BJ (cell line): ENCODE measurements around the gene ANKHD1. TPM values are rescaled to one million over a fixed set of nuclear protein-coding genes. Genes with fewer than 3 reads are reported as not detected.

Source experiments
- CTCF ChIA-PET: fragments of 350-600 bp; formaldehyde crosslinking; extraction: SDS; loops from one replicate; lab custom pipeline; 2021; ENCODE audit warnings: antibody characterized with exemption, inconsistent platforms; lab: Yijun Ruan, JAX
- POLR2A ChIA-PET: fragments of 300-600 bp; sonication (Branson Sonifier 250); formaldehyde crosslinking; extraction: SDS; loops from one replicate; lab custom pipeline; 2021; ENCODE audit warnings: antibody characterized with exemption; lab: Charles Lee
- DNase-seq: peaks from one replicate; pipeline ENCODE4 v3.0.0-alpha.2; 2011; ENCODE audit warnings: low read depth
- H3K27me3 ChIP-seq: 2 replicates; pipeline ENCODE4 v1.6.0; 2011; ENCODE audit warnings: low read length; ENCODE audit not compliant: control insufficient read depth, insufficient read depth
- H3K36me3 ChIP-seq: 2 replicates; pipeline ENCODE4 v1.5.1; 2011; ENCODE audit warnings: low read length; ENCODE audit not compliant: control insufficient read depth, insufficient read depth
- H3K4me3 ChIP-seq: 2 replicates; pipeline ENCODE4 v1.5.1; 2011; ENCODE audit warnings: low read depth, mild to moderate bottlenecking, control low read depth, low read length
- polyA plus RNA-seq: library from polyadenylated mRNA; depleted of rRNA; stranded (reverse); fragments of >200 nt; gene quantifications from 2 replicates; pipeline ENCODE4 v1.2.3, GENCODE V29; 2011
- TF ChIP-seq, protein P1 (sequence below): IDR thresholded peaks from 2 replicates; pipeline ENCODE4 v1.5.1; 2011; ENCODE audit warnings: low read depth, mild to moderate bottlenecking, control low read depth, inconsistent platforms, low read length, moderate library complexity; ENCODE audit not compliant: insufficient read depth

The ANKHD1 gene
- polyA plus RNA-seq, 1 experiment, result 28.0 TPM

DNA sequence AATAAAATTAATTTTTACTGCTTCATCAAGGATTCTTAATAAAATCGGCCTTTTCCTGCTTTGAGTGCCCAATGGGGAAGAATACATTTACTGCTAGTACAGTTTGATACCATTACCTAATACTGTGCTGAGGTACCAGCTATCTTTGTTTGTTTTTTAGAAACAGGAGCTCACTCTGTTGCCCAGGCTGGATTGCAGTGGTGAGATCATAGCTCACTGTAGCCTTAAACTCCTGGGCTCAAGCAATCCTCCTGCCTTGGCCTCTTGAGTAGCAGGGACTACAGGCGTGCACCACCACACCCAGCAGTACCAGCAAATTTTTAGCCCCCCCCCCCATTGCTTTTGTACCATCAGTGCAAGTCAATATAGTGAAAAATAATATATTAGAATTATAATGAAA is 13.6 kb upstream of the ANKHD1 start:
- ChIA-PET POLR2A (no interaction called here), CTCF (interaction anchor here (1.2 to 4.5 kb wide), 2 partner anchors 15 to 25 kb away, joined by 3 to 26 read pairs; no protein-coding TSS in a partner anchor)
- Histone ChIP-seq H3K27me3 (0 out of 2 replicates have a peak, but pooled peaks cover 1% of the 10 kb centered on the region), H3K4me3 (no peak overlapping the region), H3K36me3 (no peaks in the 10 kb centered on the region)
- DNase-seq, result no peak
- TF ChIP-seq, protein P1, sequence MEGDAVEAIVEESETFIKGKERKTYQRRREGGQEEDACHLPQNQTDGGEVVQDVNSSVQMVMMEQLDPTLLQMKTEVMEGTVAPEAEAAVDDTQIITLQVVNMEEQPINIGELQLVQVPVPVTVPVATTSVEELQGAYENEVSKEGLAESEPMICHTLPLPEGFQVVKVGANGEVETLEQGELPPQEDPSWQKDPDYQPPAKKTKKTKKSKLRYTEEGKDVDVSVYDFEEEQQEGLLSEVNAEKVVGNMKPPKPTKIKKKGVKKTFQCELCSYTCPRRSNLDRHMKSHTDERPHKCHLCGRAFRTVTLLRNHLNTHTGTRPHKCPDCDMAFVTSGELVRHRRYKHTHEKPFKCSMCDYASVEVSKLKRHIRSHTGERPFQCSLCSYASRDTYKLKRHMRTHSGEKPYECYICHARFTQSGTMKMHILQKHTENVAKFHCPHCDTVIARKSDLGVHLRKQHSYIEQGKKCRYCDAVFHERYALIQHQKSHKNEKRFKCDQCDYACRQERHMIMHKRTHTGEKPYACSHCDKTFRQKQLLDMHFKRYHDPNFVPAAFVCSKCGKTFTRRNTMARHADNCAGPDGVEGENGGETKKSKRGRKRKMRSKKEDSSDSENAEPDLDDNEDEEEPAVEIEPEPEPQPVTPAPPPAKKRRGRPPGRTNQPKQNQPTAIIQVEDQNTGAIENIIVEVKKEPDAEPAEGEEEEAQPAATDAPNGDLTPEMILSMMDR, result no peak

DNA sequence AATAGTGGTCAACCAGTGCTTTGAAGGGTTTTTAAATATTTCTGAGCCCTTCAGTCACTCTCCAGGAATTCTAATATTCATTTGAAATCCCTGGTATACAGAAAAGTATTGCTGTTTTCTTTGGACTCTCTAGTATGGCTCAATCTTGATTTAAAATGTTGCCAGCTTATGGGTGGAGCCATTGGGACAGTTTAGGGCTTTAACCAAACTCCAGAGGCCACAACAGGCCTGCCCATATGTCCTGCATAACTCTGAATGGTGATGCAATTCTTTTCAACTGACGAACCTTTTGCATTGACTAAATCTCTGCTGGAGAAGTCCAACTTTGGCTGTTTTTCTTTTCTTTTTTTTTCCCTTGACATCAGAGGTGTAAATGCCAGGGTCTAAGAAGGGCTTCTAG is 10.3 kb upstream of the ANKHD1 start:
- no peaks in the 10 kb centered on the region for H3K27me3 ChIP-seq
- H3K36me3 ChIP-seq, result no peaks in the 10 kb centered on the region
- ChIA-PET CTCF (no interaction called here), POLR2A (no interaction called here)
- TF ChIP-seq, protein P1, result no peak
- no peak for DNase-seq
- no peak overlapping the region for H3K4me3 ChIP-seq

DNA sequence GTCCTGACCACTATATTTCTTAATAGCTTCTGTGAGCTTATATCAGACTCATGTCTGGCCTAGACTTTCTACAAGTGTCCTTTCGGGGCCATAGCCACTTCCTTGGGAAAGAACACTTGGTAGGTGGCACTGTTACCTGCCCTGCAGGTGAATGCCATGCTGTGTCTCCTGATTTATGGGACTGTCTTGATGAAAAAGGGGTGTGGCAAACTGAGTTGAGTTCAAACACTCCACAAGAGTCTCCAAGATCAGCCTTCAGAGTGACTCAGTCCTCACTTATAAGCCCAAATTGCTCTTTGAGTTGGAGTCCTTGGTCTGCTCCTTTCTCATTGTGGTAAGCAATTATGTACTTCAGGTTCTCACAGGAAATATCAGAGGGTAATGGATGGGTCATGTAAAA is 9.9 kb upstream of the ANKHD1 start:
- CTCF ChIA-PET, result no interaction called here
- Histone ChIP-seq H3K27me3 (no peaks in the 10 kb centered on the region), H3K36me3 (no peaks in the 10 kb centered on the region), H3K4me3 (no peak overlapping the region)
- POLR2A ChIA-PET, result no interaction called here
- DNase-seq, result no peak
- TF ChIP-seq, protein P1, result no peak

DNA sequence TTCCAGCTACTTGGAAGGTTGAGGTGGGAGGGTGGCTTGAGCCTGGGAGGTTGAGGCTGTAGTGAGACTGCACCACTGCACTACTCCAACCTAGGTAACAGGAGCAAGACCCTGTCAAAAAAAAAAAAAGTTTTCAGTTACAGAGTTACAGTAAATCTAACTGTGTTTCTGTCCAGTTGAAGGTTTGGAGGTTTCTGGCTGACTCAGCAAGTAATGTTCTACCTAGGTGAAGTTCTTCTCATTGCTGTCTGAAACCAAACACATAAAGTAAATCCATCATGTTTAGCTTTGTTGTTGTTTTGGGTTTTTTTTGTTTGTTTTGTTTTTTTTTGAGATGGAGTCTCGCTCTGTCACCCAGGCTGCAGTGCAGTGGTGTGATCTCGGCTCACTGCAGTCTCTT is 7.9 kb upstream of the ANKHD1 start:
- H3K4me3 ChIP-seq, result no peak overlapping the region
- CTCF ChIA-PET, result interaction anchor here (0.7 to 1.3 kb wide), 2 partner anchors 321 to 327 kb away, joined by 4 to 5 read pairs; no protein-coding TSS in a partner anchor
- no peak for DNase-seq
- H3K27me3 ChIP-seq, result no peaks in the 10 kb centered on the region
- POLR2A ChIA-PET, result no interaction called here
- H3K36me3 ChIP-seq, result no peaks in the 10 kb centered on the region
- TF ChIP-seq, protein P1, result no peak

DNA sequence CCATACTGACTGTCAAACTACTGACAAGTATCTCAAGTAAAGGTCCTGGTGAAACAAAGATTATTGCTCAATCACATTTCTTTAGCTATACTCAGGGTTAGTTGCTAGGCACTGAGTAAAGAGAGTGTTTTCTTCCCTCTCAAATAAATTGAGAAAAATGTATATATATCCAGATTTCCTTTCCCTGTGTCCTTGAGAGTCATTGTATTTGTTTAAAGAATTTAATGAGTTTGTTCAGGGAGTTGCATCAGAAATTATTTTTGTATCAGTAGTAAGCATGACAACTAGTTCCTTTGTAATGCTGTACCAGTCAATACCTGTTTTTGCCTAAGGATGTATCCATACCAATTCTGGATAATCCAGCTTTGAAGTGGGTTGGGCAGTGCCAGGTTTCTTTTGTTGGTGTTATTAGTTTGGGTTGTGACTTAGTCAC is 3.2 kb upstream of the ANKHD1 start:
- Histone ChIP-seq H3K27me3 (no peaks in the 10 kb centered on the region), H3K4me3 (no peak overlapping the region), H3K36me3 (no peaks in the 10 kb centered on the region)
- TF ChIP-seq, protein P1, result no peak
- DNase-seq, result no peak
- POLR2A ChIA-PET, result no interaction called here
- CTCF ChIA-PET, result no interaction called here
